ENCODE results near the gene AVP.
"Not testable (repeated sequence)": the region's sequence is repeated elsewhere in the genome, so short reads cannot be mapped to it uniquely, and the experiment has no call there.

The AVP gene

DNA sequence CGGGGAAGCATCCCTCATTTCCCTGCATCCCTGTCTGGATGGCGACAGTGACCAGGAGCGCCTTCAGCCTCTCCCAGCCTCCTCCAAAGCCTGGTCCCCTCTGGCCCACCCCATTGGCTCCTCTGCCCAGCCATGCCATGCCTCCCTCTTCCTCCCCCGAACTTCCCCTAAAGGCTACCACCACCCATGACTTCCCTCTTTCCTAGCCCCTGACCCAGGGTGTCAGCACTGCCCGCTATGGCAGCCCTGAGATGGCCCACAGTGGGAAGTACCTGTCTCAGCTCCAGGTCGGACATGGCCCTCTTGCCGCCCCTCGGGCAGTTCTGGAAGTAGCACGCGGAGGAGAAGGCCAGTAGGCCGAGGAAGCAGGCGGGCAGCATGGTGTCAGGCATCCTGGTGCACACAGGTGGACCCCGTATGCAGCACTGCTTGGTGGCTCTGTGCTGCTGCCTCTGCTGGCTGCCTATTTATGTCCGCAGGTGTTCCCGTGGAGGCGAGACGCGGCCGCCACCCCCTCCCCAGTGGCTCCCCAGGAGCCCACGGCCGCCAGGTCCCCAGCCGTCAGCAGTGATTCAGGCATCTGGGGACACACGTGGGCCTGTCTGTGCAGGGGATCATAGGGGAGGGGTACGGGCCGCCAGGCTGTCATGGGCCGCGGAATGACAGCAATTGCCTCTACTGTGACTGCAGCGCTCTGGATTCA is at the start of gene AVP:
Gene AVP, minus strand, starts transcription at position 442 of the 703 bp plus-strand sequence. Its CDS starts 50 bp downstream, at position 392.
- no peak for DNase-seq

GRCh38 chr20:3134151-3134550 is 49.6 kb upstream of the AVP start:
- DNase-seq: no peak

GRCh38 chr20:3133155-3133554 is 48.6 kb upstream of the AVP start:
- DNase-seq: no peak

DNA sequence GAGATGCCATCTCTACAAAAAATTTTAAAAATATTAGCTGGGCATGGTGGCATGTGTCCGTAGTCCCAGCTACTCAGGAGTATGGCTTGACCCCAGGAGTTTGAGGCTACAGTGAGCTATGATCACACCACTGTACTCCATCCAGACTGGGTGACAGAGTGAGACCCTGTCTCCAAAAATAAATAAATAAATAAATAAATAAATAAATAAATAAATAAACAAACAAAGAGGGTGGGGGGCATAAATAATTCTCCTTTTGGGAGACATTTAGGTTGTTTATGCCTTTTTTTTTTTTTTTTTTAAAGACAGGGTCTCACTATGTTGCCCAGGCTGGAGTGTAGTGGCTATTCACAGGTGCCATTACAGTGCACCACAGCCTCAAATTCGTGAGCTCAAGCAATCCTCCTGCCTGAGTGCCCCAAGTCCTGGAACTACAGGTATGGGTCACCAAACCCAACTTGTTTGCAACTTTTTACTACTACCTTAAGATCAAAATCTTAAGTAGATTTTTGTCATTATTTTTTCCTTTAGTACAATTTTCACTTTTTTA is 45.6 kb upstream of the AVP start:
- no peak for DNase-seq

- DNase-seq: no peak
Measured at GRCh38 chr20:3129094-3129493, 44.6 kb upstream of the AVP start.

GRCh38 chr20:3128275-3128984 is 43.9 kb upstream of the AVP start:
- DNase-seq: no peak

DNA sequence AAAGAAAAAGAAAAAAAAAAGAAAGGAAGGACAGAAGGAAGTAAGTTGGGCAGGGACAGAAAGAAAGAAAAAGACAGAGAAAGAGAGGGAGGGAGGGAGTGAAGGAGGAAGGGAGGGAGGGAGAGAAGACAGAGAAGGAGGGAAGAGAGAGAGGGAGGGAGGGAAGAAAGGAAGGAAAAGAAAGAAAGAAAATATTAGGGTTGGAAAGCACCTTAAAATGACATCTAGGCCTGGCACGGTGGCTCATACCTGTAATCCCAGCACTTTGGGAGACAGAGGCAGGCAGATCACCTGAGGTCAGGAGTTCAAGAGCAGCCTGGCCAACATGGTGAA is 42.0 kb upstream of the AVP start:
- no peak for DNase-seq

DNA sequence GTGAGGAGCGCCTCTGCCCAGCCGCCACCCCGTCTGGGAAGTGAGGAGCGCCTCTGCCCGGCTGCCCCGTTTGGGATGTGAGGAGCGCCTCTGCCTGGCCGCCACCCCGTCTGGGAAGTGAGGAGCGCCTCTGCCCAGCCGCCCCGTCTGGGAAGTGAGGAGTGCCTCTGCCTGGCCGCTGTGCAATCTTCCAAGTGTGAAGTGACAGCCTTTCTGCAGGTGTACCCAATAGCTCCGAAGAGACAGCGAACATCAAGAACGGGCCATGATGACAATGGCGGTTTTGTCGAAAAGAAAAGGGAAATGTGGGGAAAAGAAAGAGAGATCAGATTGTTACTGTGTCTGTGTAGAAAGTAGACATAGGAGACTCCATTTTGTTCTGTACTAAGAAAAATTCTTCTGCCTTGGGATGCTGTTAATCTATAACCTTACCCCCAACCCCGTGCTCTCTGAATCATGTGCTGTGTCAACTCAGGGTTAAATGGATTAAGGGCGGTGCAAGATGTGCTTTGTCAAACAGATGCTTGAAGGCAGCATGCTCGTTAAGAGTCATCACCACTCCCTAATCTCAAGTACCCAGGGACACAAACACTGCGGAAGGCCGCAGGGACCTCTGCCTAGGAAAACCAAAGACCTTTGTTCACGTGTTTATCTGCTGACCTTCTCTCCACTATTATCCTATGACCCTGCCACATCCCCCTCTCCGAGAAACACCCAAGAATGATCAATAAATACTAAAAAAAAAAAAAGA is 41.4 kb upstream of the AVP start:
- DNase-seq: not testable (repeated sequence)

GRCh38 chr20:3124773-3125560 is 40.4 kb upstream of the AVP start:
- DNase-seq: not testable (repeated sequence)

GRCh38 chr20:3124163-3124562 is 39.6 kb upstream of the AVP start:
- not testable (repeated sequence) for DNase-seq

- DNase-seq: no peak
Measured at GRCh38 chr20:3123542-3123941, 39.0 kb upstream of the AVP start.

- no peak for DNase-seq
Measured at GRCh38 chr20:3121955-3122610, 37.6 kb upstream of the AVP start.

- no peak for DNase-seq
Measured at GRCh38 chr20:3121271-3121911, 36.9 kb upstream of the AVP start.

DNA sequence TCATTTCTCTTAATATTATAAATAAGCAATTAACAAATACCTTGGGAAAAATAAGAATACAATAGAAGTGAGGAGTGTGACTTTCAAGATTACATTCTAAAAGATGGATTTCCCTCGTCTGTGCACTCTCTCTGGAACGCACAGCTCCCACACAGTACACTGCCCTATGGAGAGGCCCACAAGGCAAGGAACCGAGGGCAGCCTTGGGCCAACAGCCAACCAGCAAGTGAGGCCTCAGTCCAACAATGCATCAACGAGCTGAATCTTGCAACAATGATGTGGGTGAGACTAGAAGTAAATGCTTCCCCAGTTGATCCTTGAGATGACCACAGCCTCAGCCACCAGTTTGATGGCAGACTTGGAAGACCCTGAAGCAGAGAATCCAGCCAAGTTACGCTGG is 34.5 kb upstream of the AVP start:
- DNase-seq: no peak

DNA sequence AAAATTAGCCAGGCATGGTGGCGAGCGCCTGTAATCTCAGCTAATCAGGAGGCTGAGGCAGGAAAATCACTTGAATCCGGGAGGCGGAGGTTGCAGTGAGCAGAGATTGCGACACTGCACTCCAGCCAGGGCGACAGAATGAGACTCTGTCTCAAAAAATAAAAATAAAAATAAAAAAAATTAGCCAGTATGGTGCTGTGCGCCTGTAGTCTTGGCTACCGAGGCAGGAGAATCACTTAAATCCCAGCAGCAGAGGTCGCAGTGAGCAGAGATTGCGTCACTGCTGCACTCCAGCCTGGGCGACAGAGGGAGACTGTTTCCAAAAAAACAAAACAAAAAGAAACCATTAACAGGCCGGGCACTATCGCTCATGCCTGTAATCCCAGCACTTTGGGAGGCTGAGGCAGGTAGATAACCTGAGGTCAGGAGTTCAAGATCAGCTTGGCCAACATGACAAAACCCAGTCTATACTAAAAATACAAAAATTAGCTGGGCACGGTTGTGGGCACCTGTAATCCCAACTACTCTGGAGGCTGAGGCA is 33.4 kb upstream of the AVP start:
- peak; percentile 35 for DNase-seq

GRCh38 chr20:3116341-3116740 is 31.8 kb upstream of the AVP start:
- no peak for DNase-seq

- peak; percentile 37 for DNase-seq
Measured at GRCh38 chr20:3115190-3116107, 30.9 kb upstream of the AVP start.

DNA sequence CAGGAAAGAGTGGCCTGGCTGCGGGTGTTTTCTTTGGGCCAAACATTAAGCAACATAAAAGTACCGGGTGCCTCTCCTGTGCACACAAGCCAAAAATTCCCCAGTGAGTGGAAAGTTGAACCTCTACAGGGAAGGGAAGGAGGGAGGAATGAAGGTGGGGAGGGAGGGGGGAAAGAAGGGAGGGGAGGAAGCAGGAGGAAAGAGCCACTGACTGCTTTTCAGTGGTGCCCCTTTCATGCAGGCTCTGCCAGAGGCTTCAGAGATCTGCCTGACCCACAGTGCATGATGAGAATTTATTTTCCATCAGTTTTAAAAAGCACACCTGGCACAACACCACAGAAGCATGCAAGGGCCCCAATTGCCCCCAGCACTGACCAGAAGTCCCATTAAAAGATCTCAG is 27.5 kb upstream of the AVP start:
- no peak for DNase-seq

- DNase-seq: no peak
Measured at GRCh38 chr20:3111507-3111906, 27.0 kb upstream of the AVP start.
